Measurements from ENCODE around the gene EXTL1.

Gene EXTL1

GRCh38 chr1:26075421-26076144, 54.0 kb downstream of the EXTL1 start:
- no peak for DNase-seq

- no peak for DNase-seq
Observed at GRCh38 chr1:26077524-26077923, 55.9 kb downstream of the EXTL1 start.

- DNase-seq, result no peak
Observed at GRCh38 chr1:26078286-26079177, 57.0 kb downstream of the EXTL1 start.

- DNase-seq, result no peak
Observed at GRCh38 chr1:26079178-26079563, 57.6 kb downstream of the EXTL1 start.

- no peak for DNase-seq
Observed at GRCh38 chr1:26079960-26080814, 58.6 kb downstream of the EXTL1 start.

GRCh38 chr1:26081267-26082019, 59.9 kb downstream of the EXTL1 start:
- no peak for DNase-seq

- DNase-seq, result no peak
Observed at GRCh38 chr1:26082020-26082350, 60.4 kb downstream of the EXTL1 start.

- DNase-seq, result no peak
Observed at GRCh38 chr1:26083208-26083607, 61.6 kb downstream of the EXTL1 start.

- no peak for DNase-seq
Observed at GRCh38 chr1:26084091-26084561, 62.6 kb downstream of the EXTL1 start.

GRCh38 chr1:26084844-26085243, 63.3 kb downstream of the EXTL1 start:
- no peak for DNase-seq

All from islet precursor cell (in vitro differentiated cells).